HepG2 (cell line): Measurements from ENCODE around the gene SYVN1. TPM values are rescaled to one million over a fixed set of nuclear protein-coding genes. Genes with fewer than 3 reads are reported as not detected.

Experiments used
- BRD4 ChIP-seq: sonication (generic); formaldehyde crosslinking; IDR thresholded peaks from 2 replicates; pipeline ENCODE4 v1.4.0; 2020; ENCODE audit warnings: missing genetic modification reagents
- CAMTA2 ChIP-seq: sonication (generic); formaldehyde crosslinking; IDR thresholded peaks from 2 replicates; pipeline ENCODE4 v1.4.0; 2020; ENCODE audit warnings: mild to moderate bottlenecking, missing genetic modification reagents, borderline replicate concordance
- CBX1 ChIP-seq: IDR thresholded peaks from one replicate; pipeline ENCODE4 v1.6.1; 2016; ENCODE audit warnings: antibody characterized with exemption, low read depth
- DPF2 ChIP-seq: sonication (generic); formaldehyde crosslinking; IDR thresholded peaks from 2 replicates; pipeline ENCODE4 v1.4.0; 2020; ENCODE audit warnings: mild to moderate bottlenecking, low read depth, missing genetic modification reagents, borderline replicate concordance
- HNRNPL ChIP-seq: fragments of 200-400 bp; formaldehyde crosslinking; IDR thresholded peaks from 2 replicates; pipeline ENCODE4 v1.6.1; 2017; ENCODE audit warnings: mild to moderate bottlenecking, low read depth, low read length
- HNRNPLL ChIP-seq: fragments of 200-400 bp; formaldehyde crosslinking; IDR thresholded peaks from 2 replicates; pipeline ENCODE4 v1.6.1; 2017; ENCODE audit warnings: mild to moderate bottlenecking, low read depth, low read length; ENCODE audit not compliant: poor library complexity, severe bottlenecking
- KAT2B ChIP-seq: fragments of 150-350 bp; IDR thresholded peaks from 2 replicates; pipeline ENCODE4 v1.6.1; 2014; ENCODE audit warnings: low read depth, low read length, borderline replicate concordance
- KLF12 ChIP-seq: sonication (generic); formaldehyde crosslinking; IDR thresholded peaks from 2 replicates; pipeline ENCODE4 v1.4.0; 2020; ENCODE audit warnings: missing genetic modification reagents, borderline replicate concordance
- NR3C1 ChIP-seq: sonication (generic); formaldehyde crosslinking; IDR thresholded peaks from 2 replicates; pipeline ENCODE4 v1.4.0; 2020; ENCODE audit warnings: missing genetic modification reagents
- PHB2 ChIP-seq: fragments of 450-650 bp; IDR thresholded peaks from 2 replicates; pipeline ENCODE4 v1.6.1; 2018; ENCODE audit not compliant: partially characterized antibody
- RAD21 ChIP-seq: fragments of 450-650 bp; formaldehyde crosslinking; IDR thresholded peaks from 2 replicates; pipeline ENCODE4 v1.5.0; 2020; ENCODE audit warnings: mild to moderate bottlenecking
- RARA ChIP-seq: IDR thresholded peaks from 2 replicates; pipeline ENCODE4 v1.6.1; 2016; ENCODE audit warnings: missing genetic modification reagents, missing compliant biosample characterization
- USF2 ChIP-seq, 2 experiments: sonication (generic) in 1 of 2; formaldehyde crosslinking in 1 of 2; IDR thresholded peaks; 2 replicates each; pipeline versions ENCODE4 v1.5.1 to v1.6.1; 2011 to 2020; ENCODE audit warnings: borderline replicate concordance in 1 of 2, low read depth in 1 of 2, low read length in 1 of 2, mild to moderate bottlenecking in 1 of 2, missing genetic modification reagents in 1 of 2, moderate library complexity in 1 of 2
- ZBTB1 ChIP-seq: sonication (generic); formaldehyde crosslinking; IDR thresholded peaks from 2 replicates; pipeline ENCODE4 v1.4.0; 2020; ENCODE audit warnings: missing genetic modification reagents, borderline replicate concordance
- ZBTB38 ChIP-seq: sonication (generic); formaldehyde crosslinking; IDR thresholded peaks from 2 replicates; pipeline ENCODE4 v1.5.1; 2020; ENCODE audit warnings: mild to moderate bottlenecking, missing genetic modification reagents
- ZFP37 ChIP-seq: sonication (generic); formaldehyde crosslinking; IDR thresholded peaks from 2 replicates; pipeline ENCODE4 v1.4.0; 2020; ENCODE audit warnings: missing genetic modification reagents, borderline replicate concordance
- ZKSCAN8 ChIP-seq: IDR thresholded peaks from 2 replicates; pipeline ENCODE4 v1.6.1; 2016; ENCODE audit warnings: borderline replicate concordance, missing genetic modification reagents, missing compliant biosample characterization
- ZNF33A ChIP-seq: sonication (generic); formaldehyde crosslinking; IDR thresholded peaks from 2 replicates; pipeline ENCODE4 v1.5.1; 2020; ENCODE audit warnings: missing genetic modification reagents, mild to moderate bottlenecking, moderate library complexity, borderline replicate concordance
- ZNF547 ChIP-seq: sonication (generic); formaldehyde crosslinking; IDR thresholded peaks from 2 replicates; pipeline ENCODE4 v1.5.1; 2020; ENCODE audit warnings: mild to moderate bottlenecking, missing genetic modification reagents
- ZNF768 ChIP-seq: sonication (generic); formaldehyde crosslinking; IDR thresholded peaks from 2 replicates; pipeline ENCODE4 v1.4.0; 2020; ENCODE audit warnings: missing genetic modification reagents
- polyA plus RNA-seq, 8 experiments: library from polyadenylated mRNA; depleted of rRNA in 3 of 8; stranded (reverse) in 7 of 8; unstranded in 1 of 8; fragments of >200 nt; fragmentation: Illumina TruSeq in 4 of 8; extraction: Trizol in 4 of 8; gene quantifications; 2 replicates each; pipeline versions ENCODE4 v1.2.1 to v1.2.3, GENCODE V29; 2011 to 2016; ENCODE audit warnings: low read depth in 4 of 8, missing spikeins in 1 of 8, mixed read lengths in 1 of 8; ENCODE audit not compliant: insufficient read depth in 1 of 8
- total RNA-seq, 5 experiments: library from RNA; depleted of rRNA; stranded (reverse); fragments of >200 nt; fragmentation: Illumina TruSeq; extraction: Trizol; gene quantifications; 2 replicates each; pipeline ENCODE4 v1.2.3, GENCODE V29; 2016; ENCODE audit warnings: low read depth in 1 of 5
- TF ChIP-seq, protein P1 (sequence below): sonication (generic); formaldehyde crosslinking; IDR thresholded peaks from 2 replicates; pipeline ENCODE4 v1.4.0; 2020; ENCODE audit warnings: low read depth, mild to moderate bottlenecking, missing genetic modification reagents
- TF ChIP-seq, protein P2 (sequence below): sonication (generic); formaldehyde crosslinking; IDR thresholded peaks from 2 replicates; pipeline ENCODE4 v1.5.0; 2020; ENCODE audit warnings: missing genetic modification reagents, mild to moderate bottlenecking, borderline replicate concordance
- TF ChIP-seq, protein P3 (sequence below): sonication (generic); formaldehyde crosslinking; IDR thresholded peaks from 2 replicates; pipeline ENCODE4 v1.5.0; 2020; ENCODE audit warnings: mild to moderate bottlenecking, missing genetic modification reagents

The SYVN1 gene
- total and polyA plus RNA-seq, 2 of the 13 experiments (the other 11 are each of a cell fraction or from before 2014, with no cell fraction given): 10.3 to 22.5 TPM

DNA sequence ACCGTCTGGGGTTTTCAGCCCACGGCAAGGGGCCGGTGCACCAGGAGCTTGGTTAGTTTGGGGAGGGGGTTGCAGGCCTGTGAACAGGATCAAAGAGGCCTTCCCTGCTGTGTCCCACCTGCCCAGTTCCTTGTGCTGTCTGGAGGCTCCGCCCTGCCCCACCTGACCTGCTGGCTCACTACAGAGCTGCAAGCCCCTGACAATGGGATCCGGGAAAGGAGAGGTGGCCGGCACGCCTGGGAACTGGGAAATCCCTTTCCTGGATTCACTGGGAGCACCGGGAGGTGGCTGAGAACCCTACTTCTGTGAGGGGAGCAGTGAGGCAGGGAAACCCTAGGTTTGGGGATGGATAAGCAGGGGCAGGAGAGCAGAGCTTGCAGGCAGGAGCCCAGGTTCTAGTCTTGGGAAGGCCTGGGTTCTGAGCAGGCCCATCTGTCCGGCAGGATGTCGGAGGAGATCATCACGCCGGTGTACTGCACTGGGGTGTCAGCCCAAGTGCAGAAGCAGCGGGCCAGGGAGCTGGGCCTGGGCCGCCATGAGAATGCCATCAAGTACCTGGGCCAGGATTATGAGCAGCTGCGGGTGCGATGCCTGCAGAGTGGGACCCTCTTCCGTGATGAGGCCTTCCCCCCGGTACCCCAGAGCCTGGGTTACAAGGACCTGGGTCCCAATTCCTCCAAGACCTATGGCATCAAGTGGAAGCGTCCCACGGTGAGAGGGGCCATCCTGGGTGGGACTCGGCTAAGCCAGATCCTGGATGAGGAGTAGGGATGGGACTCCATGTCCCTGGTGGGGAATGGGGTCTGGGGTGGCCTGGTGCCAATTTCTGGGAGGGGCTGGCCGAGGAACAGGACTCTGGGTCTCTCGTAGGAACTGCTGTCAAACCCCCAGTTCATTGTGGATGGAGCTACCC lies 48.2 kb upstream of the SYVN1 start (continued):
- TF ChIP-seq, protein P1, sequence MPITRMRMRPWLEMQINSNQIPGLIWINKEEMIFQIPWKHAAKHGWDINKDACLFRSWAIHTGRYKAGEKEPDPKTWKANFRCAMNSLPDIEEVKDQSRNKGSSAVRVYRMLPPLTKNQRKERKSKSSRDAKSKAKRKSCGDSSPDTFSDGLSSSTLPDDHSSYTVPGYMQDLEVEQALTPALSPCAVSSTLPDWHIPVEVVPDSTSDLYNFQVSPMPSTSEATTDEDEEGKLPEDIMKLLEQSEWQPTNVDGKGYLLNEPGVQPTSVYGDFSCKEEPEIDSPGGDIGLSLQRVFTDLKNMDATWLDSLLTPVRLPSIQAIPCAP (CRISPR knock-in tag): no peak
- no peak for TF ChIP-seq ZNF33A
- no peak for TF ChIP-seq ZNF768 (CRISPR knock-in tag)
- no peak for TF ChIP-seq HNRNPLL
- TF ChIP-seq KLF12 (CRISPR knock-in tag): no peak
- no peak for TF ChIP-seq NR3C1 (CRISPR knock-in tag)
- TF ChIP-seq DPF2 (CRISPR knock-in tag): no peak
- TF ChIP-seq PHB2: no peak
- TF ChIP-seq ZFP37: no peak
- no peak; the same call in 1 of the 2 replicates for TF ChIP-seq ZBTB38 (CRISPR knock-in tag)
- no peak for TF ChIP-seq RAD21
- no peak for TF ChIP-seq USF2 (IDR thresholded peaks at IDR 0.05; ENCODE audit: low read depth, low read length)
- TF ChIP-seq USF2 (CRISPR knock-in tag; IDR thresholded peaks at IDR 0.05; ENCODE audit: borderline replicate concordance): peak; percentile 59; the same call in 1 of the 2 replicates
- no peak for TF ChIP-seq ZKSCAN8 (CRISPR knock-in tag)
- TF ChIP-seq KAT2B: no peak
- TF ChIP-seq, protein P2, sequence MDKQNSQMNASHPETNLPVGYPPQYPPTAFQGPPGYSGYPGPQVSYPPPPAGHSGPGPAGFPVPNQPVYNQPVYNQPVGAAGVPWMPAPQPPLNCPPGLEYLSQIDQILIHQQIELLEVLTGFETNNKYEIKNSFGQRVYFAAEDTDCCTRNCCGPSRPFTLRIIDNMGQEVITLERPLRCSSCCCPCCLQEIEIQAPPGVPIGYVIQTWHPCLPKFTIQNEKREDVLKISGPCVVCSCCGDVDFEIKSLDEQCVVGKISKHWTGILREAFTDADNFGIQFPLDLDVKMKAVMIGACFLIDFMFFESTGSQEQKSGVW (CRISPR knock-in tag): no peak
- TF ChIP-seq CAMTA2 (CRISPR knock-in tag): no peak
- TF ChIP-seq, protein P3, sequence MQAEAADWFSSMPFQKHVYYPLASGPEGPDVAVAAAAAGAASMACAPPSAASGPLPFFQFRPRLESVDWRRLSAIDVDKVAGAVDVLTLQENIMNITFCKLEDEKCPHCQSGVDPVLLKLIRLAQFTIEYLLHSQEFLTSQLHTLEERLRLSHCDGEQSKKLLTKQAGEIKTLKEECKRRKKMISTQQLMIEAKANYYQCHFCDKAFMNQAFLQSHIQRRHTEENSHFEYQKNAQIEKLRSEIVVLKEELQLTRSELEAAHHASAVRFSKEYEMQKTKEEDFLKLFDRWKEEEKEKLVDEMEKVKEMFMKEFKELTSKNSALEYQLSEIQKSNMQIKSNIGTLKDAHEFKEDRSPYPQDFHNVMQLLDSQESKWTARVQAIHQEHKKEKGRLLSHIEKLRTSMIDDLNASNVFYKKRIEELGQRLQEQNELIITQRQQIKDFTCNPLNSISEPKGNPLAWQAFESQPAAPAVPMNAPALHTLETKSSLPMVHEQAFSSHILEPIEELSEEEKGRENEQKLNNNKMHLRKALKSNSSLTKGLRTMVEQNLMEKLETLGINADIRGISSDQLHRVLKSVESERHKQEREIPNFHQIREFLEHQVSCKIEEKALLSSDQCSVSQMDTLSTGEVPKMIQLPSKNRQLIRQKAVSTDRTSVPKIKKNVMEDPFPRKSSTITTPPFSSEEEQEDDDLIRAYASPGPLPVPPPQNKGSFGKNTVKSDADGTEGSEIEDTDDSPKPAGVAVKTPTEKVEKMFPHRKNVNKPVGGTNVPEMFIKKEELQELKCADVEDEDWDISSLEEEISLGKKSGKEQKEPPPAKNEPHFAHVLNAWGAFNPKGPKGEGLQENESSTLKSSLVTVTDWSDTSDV: peak; percentile 76; the same call in 1 of the 2 replicates
- no peak for TF ChIP-seq RARA (CRISPR knock-in tag)
- 0 out of 2 replicates have a peak, but pooled peaks have one; percentile 57 for TF ChIP-seq ZNF547 (CRISPR knock-in tag)
- TF ChIP-seq BRD4 (CRISPR knock-in tag): no peak
- TF ChIP-seq HNRNPL: no peak
- no peak for TF ChIP-seq ZBTB1 (CRISPR knock-in tag)
- no peak for TF ChIP-seq CBX1
